Activated CD4-positive, alpha-beta T cell treated with anti-CD3 and anti-CD28 coated beads for 4 hours (primary cell): ENCODE measurements around the gene KRTAP9-1.
"Not testable (repeated sequence)": the region's sequence is repeated elsewhere in the genome, so short reads cannot be mapped to it uniquely, and the experiment has no call there.

Experiments used
- DNase-seq, 2 donors: peaks; one replicate each; pipeline ENCODE4 v3.0.0-alpha.2; 2020

KRTAP9-1 gene

DNA sequence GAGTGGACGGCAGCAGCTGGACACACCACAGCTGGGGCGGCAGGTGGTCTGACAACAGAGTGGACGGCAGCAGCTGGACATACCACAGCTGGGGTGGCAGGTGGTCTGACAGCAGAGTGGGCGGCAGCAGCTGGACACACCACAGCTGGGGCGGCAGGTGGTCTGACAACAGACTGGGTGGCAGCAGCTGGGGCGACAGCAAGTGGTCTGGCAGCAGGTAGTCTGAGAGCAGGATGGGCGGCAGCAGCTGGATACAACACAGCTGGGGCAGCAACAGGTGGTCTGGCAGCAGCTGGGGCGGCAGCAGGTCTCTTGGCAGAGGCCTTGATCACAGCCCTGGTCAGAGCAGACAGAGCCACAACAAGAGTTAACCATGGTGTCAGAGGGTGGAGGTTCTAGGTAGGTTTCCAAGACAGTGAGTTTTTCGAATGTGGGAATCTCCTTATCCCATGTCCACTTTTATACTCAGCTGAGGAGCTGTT, 5.2 kb upstream of the KRTAP9-1 start, which contains the start of gene KRTAP4-1:
Gene KRTAP4-1, minus strand, starts transcription at position 432 of the 482 bp plus-strand sequence. Its CDS starts 57 bp downstream, at position 375.
- DNase-seq, result no peak

DNA sequence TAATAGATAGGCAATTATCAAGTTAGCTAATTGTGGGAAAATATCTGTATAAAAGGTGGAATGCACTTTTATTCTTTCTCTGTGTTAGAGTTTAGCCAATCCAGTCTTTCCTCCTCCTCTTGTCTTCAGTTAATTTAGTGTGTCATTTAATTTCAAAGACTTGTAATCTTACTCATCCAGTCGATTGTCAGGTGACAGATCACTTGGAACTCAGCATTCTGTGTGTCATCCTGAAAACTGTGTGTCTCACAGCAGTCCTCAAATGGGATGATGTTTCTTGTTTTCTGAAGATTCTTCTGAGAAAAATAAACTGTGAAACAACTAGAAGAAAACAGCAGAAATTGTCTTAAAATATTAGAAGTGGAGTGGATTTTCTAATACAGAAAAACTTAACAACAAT, 4.7 kb upstream of the KRTAP9-1 start:
- no peak for DNase-seq

DNA sequence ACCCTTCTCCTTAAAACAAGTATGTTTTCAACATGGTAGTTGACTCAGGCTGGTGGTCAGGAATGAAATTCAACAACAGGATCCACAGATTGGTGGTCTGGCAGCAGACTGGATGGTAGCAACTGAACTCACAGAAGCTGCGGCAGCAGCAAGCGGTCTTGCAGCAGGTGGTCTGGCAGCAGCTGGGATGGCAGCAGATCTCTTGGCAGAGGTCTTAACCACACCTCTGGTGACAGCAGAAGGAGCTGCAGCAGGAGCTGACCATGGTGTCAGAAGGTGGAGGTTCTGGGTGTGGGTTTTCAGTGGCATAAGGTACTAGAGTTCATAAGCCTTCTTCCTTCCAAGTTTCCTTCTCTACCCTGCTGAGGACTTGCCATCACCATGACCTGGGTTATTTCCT, 2.8 kb upstream of the KRTAP9-1 start:
- DNase-seq, result no peak

DNA sequence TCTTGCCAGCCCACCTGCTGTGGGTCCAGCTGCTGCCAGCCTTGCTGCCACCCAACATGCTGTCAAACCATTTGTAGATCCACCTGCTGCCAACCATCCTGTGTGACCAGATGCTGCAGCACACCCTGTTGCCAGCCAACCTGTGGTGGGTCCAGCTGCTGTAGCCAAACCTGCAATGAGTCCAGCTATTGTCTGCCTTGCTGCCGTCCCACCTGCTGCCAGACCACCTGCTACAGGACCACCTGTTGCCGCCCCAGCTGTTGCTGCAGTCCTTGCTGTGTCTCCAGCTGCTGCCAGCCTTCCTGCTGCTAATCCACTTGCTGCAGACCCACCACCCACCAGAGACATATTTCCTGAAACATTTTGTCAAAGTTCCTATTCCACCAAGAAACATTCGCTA, 641 bp downstream of the KRTAP9-1 start:
- no peak for DNase-seq

DNA sequence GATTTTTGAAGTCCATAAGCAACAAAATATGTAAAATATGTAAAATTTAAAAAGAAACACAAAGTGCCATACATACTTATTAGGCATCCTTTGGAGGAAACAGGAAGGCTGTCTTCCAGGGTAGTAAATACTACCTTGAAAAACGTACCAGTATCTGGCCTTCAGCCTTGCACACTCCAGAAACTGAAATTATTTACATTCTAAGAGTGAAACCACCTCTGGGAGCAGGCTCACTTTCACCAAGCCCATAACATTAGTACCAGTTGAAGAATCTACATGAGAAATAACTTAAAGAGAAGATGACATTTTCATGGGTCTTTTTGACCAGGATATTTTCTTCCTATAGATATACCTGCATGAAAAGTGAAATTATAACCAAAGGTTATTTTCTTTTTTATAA, 6.4 kb downstream of the KRTAP9-1 start:
- DNase-seq, result no peak

DNA sequence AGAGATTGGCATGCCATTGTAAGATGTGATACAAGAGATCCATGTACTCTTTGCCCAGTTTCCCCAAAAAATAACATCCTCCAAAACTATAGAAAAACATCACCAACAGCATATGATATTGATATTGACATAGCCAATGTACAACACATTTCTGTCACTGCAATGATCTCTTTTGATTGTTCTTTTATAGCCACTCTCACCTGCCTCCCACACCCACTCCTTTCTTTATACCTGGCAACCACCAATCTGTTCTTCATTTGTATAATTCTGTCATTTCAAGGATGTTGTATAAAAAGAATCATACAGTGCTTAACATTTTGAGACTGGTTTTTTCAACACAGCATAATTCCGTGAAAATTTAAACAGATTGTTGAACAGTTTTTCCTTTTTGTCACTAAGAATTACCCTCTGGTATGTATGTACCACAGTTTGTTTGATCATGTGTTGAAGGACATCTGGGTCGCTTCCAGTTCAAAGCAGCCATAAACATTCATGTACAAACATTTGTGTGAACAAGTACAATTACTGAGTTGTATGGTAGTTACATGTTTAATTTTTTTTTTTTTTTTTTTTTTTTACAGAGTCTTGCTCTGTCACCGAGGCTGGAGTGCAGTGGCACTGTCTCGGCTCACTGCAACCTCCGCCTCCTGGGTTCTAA, 9.9 kb downstream of the KRTAP9-1 start:
- DNase-seq, result no peak

DNA sequence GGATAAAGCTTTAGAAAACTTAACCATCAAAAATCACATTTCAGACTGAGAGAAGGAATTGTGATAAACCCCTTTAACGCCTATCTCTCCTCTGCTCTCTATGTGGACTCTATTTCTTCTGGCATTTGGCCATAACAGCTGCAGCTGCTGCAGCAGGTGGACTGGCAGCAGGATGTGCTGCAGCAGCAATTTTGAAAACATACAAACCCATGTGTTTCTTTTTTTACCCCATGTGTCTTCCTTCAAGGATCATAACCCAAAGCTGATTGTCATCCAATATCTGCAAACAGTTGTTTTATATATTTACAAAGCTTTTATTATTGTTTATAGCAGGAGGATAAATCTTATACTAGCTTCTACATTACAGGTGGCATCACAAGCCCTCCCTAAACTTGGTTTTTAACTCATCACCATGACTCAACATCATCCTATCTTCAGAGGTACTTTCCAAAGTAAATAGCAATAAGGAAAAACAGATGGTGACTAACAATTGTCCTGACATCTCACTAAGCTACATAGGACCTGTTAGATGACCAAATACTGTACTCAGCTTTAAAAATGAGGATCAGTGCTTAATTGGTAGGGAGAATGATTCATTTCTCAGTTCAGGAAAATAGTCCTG, 22.3 kb downstream of the KRTAP9-1 start:
- no peak for DNase-seq

DNA sequence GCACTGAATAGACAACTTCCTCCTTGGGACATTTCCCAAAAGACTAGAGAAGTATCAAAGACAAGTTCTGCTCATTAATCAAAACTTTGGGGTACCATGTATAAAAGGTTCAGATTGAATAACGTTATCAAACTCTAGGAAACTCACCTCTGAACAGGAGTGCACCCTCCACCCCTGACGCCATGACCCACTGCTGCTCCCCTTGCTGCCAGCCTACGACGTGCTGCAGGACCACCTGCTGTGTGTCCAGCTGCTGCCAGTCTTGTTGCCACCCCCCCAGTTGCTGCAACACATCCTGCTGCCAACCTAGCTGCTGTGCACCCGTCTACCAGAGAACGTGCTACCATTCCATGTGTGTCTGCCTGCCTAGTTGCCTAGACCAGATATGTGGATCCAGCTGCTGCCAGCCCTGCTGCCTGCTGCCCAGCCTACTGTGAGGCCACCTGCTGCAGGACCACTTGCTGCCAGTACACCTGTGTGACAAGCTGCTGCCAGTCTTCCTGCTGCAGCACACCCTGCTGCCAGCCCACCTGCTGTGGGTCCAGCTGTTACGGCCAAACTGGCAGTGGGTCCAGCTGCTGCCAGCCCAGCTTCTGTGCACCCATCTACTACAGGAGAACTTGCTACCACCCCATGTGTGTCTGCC, 23.0 kb downstream of the KRTAP9-1 start:
- no peak for DNase-seq

DNA sequence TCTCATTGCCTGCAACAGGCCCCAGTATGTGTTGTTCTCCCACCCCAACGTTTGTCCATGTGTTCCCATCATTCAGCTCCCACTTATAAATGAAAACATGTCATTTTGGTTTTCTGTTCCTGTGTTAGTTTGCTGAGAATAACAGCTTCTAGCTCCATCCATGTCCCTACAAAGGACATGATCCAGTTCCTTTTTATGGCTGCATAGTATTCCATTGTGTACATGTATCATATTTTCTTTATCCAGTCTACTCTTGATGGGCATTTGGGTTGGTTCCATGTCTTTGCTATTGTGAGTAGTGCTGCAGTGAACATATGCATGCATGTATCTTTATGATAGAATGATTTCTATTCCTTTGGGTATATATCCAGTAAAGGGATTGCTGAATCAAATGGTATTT, 26.0 kb downstream of the KRTAP9-1 start:
- no peak for DNase-seq

DNA sequence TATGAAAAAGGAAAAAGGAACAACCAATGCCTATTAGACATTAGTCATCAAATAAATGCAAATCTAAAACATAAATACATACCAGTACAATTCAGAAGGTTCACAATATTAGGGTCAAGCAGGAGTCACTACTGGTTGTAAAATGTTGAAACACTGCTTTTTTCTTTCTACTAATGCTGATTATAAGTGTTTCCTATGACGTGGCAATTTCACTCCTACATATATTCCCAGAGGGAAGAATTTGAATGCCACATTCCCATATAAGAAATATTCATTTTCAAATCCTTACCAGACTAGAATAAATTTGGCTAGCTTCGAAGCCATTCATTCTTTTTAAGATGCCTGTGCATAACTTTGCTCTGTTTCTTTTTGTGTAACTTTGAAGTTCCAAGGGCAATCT, 34.1 kb downstream of the KRTAP9-1 start:
- no peak for DNase-seq

DNA sequence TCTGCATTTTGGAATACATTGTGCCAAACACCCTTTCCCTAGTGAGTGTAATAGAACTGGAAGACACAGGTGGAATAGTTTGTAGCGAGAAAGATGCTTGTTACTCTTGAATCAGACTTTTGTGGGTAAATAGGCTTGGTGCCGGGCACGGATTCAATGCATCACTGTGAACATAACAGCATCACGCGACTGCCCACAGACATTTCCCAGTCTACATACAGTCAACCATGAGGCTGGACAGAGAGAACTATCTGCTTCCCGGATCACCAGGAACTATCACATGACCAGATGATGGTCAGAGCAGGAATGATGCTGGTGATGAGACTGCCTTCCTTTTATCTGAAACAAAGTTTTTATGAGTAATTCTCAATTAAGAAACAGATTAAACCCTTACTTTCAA, 36.4 kb downstream of the KRTAP9-1 start:
- DNase-seq, result no peak

DNA sequence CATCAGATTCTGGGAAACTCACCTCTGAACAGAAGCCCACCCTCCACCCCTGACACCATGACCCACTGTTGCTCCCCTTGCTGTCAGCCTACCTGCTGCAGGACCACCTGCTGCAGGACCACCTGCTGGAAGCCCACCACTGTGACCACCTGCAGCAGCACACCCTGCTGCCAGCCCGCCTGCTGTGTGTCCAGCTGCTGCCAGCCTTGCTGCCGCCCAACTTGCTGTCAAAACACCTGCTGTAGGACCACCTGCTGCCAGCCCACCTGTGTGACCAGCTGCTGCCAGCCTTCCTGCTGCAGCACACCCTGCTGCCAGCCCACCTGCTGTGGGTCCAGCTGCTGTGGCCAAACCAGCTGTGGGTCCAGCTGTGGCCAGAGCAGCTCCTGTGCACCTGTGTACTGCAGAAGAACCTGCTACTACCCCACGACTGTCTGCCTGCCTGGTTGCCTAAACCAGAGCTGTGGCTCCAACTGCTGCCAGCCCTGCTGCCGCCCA, 37.0 kb downstream of the KRTAP9-1 start, which contains the start of gene KRTAP9-2:
Gene KRTAP9-2, plus strand, starts transcription at position 51 of the 498 bp plus-strand sequence. Its CDS starts 7 bp downstream, at position 58.
- DNase-seq, result not testable (repeated sequence)

DNA sequence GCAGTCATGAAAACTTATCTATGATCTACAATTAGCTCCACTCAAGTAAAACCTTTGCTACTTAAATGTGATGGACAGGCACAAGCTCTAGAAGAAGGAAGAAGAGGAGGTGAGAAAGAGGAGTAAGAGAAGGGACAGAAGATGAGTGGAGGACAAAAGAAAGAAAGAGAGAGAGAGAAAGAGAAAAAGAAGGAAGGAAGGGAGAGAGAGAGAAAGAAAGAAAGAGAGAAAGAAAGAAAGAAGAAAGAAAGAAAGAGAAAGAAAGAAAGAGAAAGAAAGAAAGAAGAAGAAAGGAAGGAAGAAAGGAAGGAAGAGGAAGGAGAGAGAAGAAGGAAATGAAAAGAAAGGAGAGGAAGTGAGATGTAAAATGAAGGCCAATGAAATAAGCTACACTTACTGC, 40.4 kb downstream of the KRTAP9-1 start:
- no peak for DNase-seq

DNA sequence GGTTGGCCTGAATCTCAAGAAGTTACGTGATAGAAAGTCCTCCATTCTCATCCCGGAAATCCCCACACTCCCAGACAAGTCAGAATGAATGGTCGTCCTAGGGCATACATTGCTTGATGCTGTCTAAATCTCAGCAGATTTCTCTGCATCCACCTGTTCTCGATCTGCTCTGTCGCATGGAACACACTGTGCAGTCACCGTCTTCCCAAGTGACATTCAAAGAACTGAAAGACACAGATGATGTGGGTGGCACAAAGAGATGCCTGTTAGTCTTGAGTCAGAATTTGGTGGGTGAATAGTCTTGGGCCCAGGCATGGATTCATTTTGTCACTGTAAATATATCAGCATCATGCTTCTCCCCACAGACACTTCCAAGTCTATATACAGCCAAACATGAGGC, 42.0 kb downstream of the KRTAP9-1 start:
- no peak for DNase-seq

DNA sequence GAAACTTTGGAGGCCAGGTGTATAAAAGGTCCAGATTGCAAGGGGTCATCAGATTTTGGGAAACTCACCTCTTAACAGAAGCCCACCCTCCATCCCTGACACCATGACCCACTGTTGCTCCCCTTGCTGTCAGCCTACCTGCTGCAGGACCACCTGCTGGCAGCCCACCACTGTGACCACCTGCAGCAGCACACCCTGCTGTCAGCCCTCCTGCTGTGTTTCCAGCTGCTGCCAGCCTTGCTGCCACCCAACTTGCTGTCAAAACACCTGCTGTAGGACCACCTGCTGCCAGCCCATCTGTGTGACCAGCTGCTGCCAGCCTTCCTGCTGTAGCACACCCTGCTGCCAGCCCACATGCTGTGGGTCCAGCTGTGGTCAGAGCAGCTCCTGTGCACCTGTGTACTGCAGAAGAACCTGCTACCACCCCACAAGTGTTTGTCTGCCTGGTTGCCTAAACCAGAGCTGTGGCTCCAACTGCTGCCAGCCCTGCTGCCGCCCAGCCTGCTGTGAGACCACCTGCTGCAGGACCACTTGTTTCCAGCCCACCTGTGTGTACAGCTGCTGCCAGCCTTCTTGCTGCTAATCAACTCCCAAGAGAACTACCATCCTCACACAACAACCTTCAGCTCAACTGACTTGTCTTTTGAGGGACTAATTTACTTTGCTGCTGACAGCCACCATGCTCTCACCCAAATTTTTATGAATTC, 42.9 kb downstream of the KRTAP9-1 start, which contains the start of gene KRTAP9-3:
Gene KRTAP9-3, plus strand, starts transcription at position 51 of the 707 bp plus-strand sequence. Its CDS starts 53 bp downstream, at position 104.
- DNase-seq, result not testable (repeated sequence)

DNA sequence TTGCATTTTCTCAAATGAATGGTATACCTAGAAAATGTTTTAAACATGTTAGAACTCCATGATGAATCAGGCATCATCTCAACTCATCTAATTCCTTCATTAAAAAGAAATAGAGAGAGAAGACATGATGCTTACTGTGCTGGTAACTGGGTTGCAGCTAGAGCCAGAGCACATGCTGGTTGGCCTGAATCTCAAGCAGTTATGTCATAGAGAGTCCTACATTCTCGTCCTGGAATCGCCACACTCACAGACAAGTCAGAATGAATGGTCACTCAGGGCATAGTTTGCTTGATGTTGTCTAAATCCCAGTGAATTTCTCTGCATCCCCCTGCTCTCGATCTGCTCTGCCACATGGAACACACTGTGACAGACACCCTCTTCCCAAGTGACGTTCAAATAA, 47.4 kb downstream of the KRTAP9-1 start:
- not testable (repeated sequence) for DNase-seq

DNA sequence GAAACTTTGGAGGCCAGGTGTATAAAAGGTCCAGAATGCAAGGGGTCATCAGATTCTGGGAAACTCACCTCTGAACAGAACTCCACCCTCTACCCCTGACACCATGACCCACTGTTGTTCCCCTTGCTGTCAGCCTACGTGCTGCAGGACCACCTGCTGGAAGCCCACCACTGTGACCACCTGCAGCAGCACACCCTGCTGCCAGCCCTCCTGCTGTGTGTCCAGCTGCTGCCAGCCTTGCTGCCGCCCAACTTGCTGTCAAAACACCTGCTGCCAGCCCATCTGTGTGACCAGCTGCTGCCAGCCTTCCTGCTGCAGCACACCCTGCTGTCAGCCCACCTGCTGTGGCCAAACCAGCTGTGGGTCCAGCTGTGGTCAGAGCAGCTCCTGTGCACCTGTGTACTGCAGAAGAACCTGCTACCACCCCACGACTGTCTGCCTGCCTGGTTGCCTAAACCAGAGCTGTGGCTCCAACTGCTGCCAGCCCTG, 48.3 kb downstream of the KRTAP9-1 start, which contains the start of gene KRTAP9-8:
Gene KRTAP9-8, plus strand, starts transcription at position 51 of the 489 bp plus-strand sequence. Its CDS starts 53 bp downstream, at position 104.
- DNase-seq, result not testable (repeated sequence)
